ENCODE measurements around the gene PYCR2.

Gene PYCR2

DNA sequence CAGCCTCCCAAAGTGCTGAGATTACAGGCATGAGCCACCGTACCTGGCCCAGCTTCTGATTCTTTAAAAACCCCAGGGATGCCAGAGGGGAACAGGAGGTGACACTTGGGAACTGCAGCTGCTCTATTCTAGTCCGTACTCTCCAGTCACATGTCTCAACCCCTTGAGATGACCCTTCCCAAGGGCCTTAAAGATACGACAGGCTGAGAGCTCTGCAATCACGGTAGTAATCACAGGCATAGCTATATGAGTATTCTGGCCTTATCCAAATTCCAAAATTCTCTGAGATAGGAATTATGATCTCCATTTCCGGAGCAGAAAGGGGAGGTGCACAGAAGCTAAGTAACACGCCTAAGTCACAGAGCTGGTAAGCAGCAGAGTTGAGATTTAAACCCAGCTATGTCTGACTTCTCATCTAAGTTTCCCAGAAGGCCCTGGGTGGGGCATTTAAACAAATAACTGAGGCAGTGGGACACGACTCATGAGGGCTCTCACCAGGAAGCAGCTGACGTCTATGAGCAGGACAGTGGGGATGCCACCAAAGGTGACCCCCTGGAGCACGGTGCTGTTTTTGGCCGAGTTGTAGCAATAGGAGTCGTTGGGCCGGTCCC is 47.0 kb downstream of the PYCR2 start:
- no peak for DNase-seq (ENCODE audit: low spot score)

DNA sequence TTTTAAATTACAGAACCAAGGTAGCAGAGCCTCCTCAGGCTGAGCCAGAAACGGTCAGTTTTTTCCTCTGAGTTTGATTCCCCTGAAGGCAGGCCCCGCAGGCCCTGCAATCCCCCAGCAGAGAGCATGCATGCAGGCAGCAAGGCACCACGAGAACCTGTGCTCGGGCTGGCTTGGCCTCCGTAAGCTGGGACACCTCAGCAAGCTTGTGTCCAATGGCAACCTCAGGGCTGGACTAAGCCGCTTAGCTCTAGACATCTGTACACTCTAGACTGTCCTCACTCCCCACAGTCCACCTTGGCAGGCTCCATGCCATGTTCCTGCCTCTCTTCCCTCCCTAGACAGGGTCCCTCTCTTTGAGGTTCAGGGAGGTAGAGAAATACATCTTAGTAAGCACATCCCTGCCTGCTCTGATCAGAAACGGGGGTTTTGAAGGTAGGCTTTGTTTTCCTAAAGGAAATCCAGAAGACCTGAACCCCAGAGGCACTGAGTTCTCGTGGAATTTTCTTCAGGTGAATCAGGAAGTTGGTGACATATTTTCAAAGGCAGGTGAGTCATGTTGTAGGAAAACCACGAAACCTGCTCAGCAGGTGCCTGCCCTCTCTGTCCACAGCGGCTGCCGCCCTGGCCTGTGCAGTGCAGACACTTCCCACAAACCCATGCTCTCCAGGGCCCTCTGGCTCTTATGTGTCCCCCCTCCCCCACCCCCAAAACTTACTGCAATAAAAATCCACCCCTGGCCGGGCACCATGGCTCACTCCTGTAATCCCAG is 48.8 kb downstream of the PYCR2 start:
- DNase-seq (ENCODE audit: low spot score) = no peak

DNA sequence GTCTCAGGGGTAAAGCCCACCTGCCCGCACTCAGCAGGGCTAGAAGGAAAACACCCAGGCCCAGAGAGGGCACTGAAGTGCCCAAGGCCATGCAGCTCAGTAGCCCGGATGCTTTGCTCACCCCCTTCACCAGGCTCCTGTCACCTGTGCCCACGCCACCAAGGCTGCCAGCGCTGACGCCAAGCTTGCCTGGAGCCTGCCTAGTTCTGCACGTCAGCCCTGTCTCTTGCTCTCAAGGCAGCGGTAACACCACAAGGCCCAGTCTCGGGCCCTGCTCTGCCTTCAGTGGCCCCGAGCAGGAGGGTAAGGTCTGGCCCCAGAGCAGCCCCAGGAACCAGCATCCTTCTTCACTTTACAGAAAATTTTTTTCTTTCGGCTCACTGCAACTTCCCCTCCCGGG is 49.6 kb downstream of the PYCR2 start:
- no peak for DNase-seq (ENCODE audit: low spot score)

DNA sequence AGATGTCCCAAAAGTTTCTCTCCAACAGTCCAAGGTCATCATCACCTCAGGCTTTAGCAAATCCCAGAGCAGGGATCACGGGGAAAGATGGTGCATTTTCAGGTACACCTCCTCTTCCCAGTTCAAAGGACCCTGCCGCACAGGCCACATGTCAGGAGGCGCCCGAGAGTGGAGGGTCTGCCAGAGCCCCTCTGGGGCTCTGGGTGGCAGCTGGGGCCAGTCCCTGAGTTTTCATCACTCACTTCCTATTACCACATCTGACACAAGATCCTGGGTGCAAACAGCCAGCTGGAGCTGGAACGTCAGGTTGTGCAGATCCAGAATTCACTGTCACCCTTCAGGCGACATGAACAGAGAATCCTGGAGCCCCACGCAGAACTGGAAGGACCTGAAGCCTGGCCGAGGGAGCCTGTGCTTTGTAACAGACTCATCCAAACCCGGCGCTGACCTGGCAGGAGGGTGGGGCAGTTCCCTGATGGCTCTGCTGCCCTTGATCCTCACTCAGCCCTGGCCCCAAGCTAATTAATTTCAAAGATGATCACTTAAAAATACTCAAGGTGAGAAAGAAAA is 50.7 kb downstream of the PYCR2 start:
- DNase-seq (ENCODE audit: low spot score) = no peak

DNA sequence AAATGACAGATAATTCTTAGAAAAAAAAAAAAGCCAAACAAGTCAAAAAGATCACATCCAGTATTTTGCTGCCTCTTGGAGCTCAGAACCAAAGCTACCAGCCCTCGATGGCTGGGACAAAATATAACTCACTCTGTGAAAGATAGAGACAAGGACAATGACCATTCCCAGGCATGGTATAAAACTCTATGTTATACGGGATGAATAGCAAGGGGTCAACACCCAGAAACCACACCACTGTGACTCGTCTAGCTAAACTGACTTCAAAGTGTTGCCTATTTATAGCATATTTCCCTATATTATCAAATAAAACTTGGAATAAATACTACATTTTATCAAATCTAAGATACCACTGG is 52.0 kb downstream of the PYCR2 start:
- no peak for DNase-seq (ENCODE audit: low spot score)

DNA sequence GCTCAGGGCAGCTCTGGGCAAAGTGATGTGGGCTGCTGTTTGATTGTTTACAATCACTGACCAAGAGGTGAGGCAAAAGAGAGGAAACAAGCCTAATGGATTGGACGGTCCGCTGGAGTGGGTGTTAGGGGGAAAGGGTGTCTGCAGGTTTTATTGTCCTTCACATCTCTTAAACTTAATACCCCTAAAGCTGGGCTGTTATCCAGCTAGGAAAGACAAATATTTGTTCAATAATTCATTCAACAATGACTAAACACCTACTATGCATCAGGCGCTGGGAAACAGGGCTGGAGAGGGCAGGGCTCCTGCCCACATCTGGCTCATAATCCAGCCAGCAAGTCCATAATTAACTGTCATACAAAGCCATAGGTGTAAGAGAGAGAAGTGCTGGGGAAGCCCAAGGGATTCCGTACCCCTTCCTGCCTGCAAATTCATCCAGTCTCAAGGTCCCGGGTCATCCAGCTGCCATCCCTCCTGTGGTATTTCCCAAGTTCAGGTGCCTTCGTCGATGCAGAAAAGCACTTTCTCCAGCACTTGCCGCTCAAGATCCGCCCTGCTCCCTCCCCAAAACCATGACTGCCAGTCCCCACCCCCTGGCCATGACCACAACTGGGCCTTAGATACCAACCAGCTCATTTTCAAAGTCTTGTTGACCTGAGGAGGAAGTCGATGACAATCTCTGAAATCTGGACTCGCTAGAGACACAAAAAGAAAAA is 52.5 kb downstream of the PYCR2 start:
- no peak for DNase-seq (ENCODE audit: low spot score)

DNA sequence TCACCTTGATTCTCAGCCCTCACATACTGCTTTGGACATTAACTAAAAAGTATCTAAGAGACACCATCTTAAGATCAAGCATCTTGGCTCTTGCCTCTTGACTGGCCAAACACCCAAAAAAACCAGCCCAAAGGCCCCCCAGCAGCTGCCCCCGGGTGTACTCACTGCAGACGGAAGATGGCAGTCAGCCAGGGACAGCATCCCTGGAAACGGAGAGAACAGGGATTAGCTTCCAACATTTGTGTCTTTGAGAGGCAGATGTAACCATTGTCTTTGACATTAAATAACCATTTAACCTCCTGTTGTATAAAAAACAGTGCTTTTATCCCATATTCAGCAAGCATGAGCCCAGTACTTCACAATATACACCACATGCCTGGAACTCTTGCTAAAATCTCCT is 53.1 kb downstream of the PYCR2 start:
- no peak for DNase-seq (ENCODE audit: low spot score)

Measured in HuH-7 (cell line).